Measurements from ENCODE around the gene MRGPRD.

Gene MRGPRD

GRCh38 chr11:68980776-68981065 is at the start of gene MRGPRD:
MRGPRD (minus strand) TSS chr11:68980986; CDS start chr11:68980986, 0 bp downstream.
- DNase-seq (ENCODE audit: low read depth) = no peak

GRCh38 chr11:69030301-69030700 is 49.5 kb upstream of the MRGPRD start:
- DNase-seq (ENCODE audit: low read depth) = no peak

- peak; percentile 68 for DNase-seq (ENCODE audit: low read depth)
Measured at GRCh38 chr11:69027704-69028372, 47.1 kb upstream of the MRGPRD start.

- DNase-seq (ENCODE audit: low read depth) = no peak
Measured at GRCh38 chr11:69024509-69024908, 43.7 kb upstream of the MRGPRD start.

- no peak for DNase-seq (ENCODE audit: low read depth)
Measured at GRCh38 chr11:69022260-69022659, 41.5 kb upstream of the MRGPRD start.

- no peak for DNase-seq (ENCODE audit: low read depth)
Measured at GRCh38 chr11:69018924-69019323, 38.1 kb upstream of the MRGPRD start.

GRCh38 chr11:69017951-69018350 is 37.2 kb upstream of the MRGPRD start:
- no peak for DNase-seq (ENCODE audit: low read depth)

- DNase-seq (ENCODE audit: low read depth) = no peak
Measured at GRCh38 chr11:69014898-69015549, 34.2 kb upstream of the MRGPRD start.

GRCh38 chr11:69014084-69014851 is 33.5 kb upstream of the MRGPRD start:
- no peak for DNase-seq (ENCODE audit: low read depth)

GRCh38 chr11:69013009-69013951 is 32.5 kb upstream of the MRGPRD start, which contains the start of gene MRGPRF:
MRGPRF (minus strand) TSS chr11:69013246; CDS start chr11:69009901, 3,345 bp downstream.
- peak; percentile 54 for DNase-seq (ENCODE audit: low read depth)

- peak; percentile 61 for DNase-seq (ENCODE audit: low read depth)
Measured at GRCh38 chr11:69012092-69013008, 31.6 kb upstream of the MRGPRD start.

GRCh38 chr11:69011624-69012091 is 30.9 kb upstream of the MRGPRD start:
- DNase-seq (ENCODE audit: low read depth) = no peak

- DNase-seq (ENCODE audit: low read depth) = peak; percentile 86
Measured at GRCh38 chr11:69010964-69011623, 30.3 kb upstream of the MRGPRD start.

- DNase-seq (ENCODE audit: low read depth) = no peak
Measured at GRCh38 chr11:69010361-69010891, 29.6 kb upstream of the MRGPRD start.

GRCh38 chr11:69009441-69010211 is 28.8 kb upstream of the MRGPRD start:
- DNase-seq (ENCODE audit: low read depth) = peak; percentile 8

- peak; percentile 98 for DNase-seq (ENCODE audit: low read depth)
Measured at GRCh38 chr11:69008737-69009440, 28.1 kb upstream of the MRGPRD start.

- DNase-seq (ENCODE audit: low read depth) = no peak
Measured at GRCh38 chr11:69007975-69008381, 27.2 kb upstream of the MRGPRD start.

- DNase-seq (ENCODE audit: low read depth) = no peak
Measured at GRCh38 chr11:69006816-69007215, 26.0 kb upstream of the MRGPRD start.

Measured in iris pigment epithelial cell (primary cell).